ENCODE measurements around the gene SPATA3.

The SPATA3 gene

DNA sequence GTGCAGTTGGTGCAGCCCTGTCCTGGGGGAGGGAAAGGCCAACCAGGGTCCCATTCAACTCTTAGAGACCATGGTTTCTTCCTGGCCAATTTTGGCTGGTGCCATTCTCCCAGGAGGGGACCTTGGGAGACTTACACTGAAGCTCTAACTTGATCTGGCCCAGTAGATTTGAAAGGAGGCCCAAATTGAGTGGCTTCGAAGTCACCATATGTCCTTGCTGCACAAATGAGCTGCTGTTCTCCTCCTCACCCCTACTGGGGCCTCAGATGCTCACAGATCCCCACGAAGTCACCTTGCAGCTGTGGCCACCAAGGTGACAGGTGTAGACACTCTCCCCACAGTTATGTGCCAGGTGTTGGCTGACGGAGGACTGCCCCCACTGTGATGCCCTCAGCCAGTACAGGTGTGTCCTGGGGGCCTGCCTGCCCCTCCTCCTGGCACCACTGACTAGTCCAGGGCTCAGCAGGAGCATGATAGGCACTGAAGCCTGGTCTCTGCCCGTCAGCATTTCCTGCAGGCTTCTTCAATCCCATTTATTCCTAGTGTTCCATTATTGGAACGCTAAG lies 36.7 kb downstream of the SPATA3 start:
- no peak for DNase-seq

DNA sequence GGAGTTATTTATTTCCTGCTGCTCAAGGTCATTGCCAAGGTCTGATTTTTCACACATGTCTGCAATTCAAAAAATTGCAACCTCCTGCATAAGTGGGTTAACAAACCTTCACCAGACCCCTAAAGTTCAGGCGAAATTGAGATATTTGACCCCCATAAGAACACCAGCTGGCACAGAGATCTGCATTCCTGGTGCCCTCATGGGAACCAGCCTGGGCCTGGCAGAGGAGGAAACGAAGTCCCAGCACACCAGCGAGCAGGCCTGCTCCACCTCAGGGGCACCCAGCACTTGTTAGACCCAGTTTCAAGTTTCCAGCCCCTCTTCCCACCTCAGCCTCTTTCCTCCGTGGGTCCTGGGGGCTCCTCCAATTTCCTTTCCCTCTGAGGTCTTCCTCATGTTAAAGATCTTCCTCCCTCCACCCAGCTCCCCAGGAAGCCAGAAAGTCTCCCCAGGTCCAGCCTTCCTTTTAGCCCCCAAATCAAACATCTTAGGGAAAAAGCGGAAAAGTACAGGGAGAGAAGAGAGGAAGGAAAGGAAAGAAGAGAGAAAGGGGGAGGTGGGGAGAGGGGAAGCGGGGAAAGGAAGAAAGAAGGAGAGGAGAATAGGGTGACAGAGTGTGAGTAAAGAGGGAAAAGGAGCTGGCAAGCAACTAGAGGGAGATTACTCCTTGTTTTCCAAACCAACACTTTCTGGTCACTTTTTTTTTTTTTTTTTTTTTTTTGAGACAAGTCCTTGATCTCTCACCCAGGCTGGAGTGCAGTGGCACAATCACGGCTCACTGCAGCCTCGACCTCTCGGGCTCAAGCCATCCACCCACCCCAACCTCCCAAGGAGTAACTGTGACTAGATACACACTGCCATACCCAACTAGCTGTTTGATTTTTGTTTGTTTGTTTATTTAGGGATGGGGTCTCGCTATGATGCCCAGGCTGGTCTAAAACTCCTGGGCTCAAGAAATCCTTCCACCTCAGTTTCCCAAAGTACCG lies 37.5 kb downstream of the SPATA3 start:
- no peak for DNase-seq

DNA sequence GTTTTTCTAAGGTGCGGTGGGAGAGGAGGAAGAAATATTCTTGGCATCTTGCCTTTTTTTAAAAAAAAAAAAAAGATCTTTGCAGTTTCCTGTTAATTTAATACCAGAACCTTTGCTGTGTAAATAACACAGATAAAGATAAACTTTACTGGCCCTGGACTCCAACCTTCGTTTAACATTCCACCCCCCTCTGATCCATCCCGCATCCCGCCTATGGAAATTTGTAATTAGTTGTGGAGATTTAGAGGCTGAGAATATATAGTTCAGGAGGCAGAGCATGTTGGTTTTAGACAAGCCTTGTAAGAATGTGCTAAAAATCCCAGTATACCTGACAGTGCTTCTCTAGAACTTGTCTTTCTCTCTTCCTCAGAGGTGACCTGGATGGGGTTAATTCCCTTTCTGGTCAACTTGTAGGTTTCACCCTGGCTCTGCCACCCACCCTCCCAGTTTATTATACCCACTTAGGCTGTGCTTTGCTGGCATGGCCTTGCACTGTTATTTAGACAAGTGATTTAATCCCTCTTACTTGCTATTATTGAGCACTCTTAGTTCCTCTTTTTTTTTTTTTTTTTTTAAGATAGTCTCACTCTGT lies 38.5 kb downstream of the SPATA3 start:
- DNase-seq = no peak

DNA sequence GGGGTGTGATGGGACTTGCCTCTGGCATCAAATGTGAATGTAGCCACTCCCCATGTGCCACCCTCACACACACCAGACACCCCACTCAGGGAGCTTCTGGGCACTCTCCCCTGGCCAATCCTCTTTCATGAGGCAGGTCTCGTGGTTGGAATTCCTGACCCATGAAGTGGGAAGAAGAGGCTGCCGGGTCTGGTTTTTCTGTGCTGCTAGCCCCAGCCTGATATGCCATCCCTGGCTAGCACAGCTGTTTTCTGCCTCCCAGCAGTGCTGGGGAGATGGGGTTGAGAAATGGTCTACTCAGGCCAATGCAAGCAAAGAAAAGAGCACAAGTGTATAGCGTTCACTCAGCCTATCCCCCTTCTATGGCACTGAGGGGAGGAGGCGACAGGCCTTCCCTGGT lies 40.2 kb downstream of the SPATA3 start:
- no peak for DNase-seq

DNA sequence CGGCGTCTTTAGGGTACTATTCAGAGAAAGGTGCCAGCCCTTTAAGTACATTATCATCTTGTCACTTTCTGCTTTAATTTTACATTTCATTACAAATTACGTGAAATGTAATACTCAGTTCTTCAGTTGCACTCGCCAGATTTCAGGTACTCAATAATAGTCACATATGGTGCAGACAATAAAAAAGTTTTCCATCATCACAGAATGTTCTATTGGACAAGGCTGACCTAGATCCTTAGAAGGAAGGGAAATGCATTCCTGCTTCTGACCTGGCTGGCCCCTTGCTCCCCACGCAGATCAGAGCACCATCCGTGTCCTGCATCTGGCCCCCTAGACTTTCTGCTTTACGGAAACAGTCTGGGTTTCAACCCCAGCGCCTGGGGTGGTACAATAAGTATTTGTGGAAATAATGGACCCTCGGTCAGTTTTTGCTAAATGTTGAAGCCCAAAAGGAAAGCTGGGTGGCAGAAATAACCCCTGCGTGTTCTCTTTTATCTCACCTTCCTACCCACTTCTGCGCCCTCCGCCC lies 40.7 kb downstream of the SPATA3 start:
- DNase-seq = no peak

DNA sequence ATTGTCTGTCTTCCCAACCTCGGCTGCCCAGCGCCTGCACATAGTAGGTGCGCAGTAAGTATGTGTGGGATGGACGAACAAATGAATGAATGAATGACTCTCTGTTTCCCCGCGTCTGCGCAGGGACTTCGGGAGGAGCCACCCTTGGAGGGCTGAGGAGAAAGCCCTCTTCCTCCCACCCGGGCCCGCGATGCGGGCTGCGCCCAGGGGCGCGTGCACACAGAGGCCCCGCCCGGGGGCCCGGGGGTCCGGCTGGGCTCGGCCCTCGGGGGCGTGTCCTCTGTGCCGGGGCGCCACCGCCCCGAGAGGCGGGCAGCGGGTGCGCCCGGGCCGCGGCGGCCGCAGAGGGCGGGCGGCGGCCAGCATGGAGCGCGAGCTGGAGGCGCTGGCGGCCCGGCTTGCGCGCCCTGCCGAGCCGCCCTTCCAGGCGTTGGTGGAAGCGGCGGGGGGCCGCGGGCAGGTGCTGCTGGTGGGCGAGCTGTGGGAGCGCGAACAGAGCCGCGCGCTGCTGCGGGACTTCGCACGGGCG lies 41.3 kb downstream of the SPATA3 start, which contains the start of gene C2orf72:
Gene C2orf72 (plus strand): TSS at position 322 of the 529 bp plus-strand sequence. CDS start 43 bp downstream, at position 365.
- DNase-seq = peak; percentile 70

DNA sequence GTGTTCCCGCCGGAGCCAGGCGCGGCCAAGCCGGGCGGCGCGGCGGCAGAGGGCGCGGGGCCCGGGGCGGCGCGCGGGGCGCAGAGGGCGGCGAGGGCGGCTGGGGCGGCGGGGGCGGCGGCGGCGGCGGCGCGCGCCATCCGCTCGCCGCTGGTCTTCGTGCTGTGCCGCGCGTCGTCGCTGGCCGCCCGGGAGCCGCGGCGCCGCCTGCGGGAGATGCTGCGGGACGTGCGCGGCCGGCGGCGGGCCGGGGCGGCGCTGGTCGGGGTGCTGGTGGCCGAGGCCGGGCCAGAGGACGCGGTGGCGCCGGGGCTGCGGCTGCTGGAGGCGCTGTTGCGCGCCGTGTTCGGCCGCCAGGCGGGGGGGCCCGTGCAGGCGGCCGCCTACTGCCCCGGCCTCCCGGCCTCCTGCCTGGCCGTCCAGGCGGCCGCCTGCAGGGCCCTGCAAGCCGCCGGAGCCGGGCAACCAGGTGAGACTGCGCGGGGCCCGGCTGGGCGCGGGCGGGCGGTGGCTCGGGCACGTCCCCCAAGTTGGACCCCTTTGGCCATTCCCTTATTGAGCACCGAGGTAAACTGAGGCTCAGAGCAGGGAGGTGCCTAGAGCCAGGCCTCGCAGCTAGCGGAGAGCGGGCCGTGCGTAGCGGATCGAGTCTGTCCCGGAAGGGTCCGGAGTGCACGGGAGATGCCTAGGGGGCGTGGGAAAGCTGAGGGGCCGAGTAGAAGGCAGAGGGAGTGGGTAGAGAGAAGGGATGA lies 42.0 kb downstream of the SPATA3 start:
- peak; percentile 32 for DNase-seq

DNA sequence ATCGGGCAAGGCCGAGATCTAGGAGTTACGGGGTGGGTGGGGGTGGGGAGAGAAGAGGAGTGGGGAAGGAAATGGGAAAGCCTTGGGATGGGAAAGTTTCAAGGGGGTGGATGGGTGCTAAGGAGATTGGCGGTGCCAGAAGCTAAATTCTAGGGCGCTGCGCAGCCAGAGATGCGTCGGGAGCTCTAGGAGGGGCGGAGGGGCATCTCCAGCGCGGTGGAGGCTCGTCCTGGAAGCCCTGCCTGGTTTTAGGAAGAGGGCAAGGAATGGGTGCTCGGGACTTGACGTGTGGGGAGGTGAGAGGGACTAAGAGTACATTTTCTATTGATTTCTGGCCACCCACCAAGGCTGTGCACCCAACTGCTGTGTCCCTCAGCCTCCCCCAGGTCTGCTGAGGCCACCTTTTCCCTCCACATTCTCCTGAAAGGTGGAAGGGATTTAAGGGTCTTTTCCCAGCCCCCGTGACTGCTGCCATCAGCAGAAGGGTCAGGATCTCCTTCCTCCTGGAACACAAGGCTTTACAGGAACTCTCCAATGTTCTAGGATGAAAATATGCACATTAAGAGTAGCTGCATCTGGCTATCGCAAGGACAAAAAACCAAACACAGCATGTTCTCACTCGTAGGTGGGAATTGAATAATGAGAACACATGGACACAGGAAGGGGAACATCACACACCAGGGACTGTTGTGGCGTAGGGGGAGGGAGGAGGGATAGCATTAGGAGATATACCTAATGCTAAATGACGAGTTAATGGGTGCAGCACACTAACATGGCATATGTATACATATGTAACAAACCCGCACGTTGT lies 42.8 kb downstream of the SPATA3 start:
- no peak for DNase-seq

DNA sequence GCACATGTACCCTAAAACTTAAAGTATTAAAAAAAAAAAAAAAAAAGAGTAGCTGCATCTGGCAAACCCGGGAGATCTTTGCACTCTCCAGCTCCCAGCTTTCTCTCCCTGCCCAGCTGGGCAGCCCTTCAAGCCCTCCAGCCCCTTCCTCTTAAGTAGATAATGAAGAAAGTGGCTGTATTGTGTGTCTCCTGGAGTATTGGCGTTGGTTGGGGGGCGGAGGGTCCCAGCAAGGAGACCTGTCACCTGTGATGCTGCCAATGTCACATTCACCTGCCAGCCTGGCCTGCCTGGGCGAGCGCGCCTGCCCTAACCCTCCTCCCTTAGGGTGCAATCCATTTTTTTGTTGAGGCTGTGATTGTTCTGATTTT lies 43.4 kb downstream of the SPATA3 start:
- DNase-seq = no peak

DNA sequence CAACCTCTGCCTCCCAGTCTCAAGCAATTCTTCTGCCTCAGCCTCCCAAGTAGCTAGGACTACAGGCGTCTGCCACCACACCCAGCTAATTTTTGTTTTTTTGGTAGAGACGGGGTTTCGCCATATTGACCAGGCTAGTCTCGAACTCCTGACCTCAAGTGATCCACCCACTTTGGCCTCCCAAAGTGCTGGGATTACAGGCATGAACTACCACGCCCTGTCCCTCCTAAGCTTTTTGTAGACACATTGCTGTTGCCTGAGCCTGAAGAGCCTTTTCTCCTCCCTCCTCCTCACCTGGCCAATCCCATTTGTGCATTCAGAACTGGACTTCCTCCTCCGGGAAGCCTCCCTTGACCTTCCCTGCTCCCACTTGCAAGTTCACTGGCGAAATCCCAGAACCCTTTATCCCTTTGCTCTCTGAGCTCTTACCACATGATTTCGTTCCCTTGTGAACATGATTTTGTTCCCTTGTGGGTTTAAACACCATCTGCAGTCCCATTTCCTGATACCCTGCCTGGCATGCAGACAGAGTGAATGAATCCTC lies 44.0 kb downstream of the SPATA3 start:
- no peak for DNase-seq

DNA sequence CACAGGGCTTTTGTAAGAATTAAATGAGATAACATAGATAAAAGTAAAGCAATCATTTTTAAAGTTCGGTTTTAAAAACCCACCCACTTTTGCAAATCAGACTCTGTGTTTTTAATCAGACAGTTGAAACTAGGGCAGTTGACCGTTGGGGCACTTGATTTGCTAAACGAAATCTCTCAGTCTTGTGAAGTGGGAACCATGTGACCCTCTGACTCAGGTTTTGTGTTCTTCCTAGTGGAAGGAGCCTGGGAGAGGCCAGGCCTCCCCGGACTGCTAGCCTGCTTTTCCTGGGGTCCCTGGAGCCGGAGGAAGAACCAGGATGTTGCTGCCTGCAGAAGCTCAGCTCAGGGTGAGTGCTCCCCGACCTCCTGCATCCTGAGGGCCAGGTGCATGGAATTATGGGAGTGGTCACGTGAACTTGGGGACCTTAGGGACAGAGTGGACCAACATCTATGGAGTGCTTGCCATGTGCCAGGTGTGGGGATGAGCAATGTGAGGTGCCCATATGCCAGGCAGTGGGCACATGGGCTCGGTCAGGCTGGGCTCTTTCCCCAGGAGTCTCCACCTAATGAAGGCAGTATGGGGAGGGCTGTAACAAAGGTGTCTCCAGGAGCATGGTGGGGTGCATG lies 45.3 kb downstream of the SPATA3 start:
- DNase-seq = no peak

DNA sequence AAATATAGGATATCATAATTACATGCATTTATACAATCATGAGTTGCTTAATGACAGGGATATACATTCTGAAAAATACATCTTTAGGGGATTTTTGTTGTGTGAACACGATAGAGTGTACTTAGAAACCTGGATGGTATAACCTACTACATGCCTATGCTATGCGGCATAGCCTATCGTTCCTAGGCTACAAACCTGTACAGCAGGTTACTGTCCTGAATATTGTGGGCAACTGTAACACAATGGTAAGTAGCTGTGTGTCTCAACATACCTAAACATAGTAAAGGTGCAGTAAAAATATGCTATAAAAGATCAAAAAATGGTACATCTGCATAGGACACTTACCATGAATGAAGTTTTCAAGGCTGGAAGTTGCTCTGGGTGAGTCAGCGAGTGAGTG lies 47.9 kb downstream of the SPATA3 start:
- DNase-seq = no peak

DNA sequence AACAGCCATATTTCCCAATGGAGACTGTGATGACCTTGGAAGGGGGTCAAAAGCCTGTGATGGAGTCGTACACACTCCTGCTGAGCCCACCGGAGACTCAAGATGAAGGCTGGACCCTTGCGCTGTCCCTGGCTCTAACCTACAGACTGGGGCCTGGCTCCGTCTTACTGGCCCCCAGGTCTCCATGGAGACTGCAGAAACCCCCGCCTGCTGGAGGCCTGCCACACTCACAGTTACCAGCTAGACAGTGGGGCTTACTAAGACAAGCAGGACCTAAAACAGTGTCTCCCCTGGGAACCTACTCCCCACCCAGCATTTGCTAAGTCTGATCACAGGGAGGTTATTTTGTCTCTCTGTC lies 51.0 kb downstream of the SPATA3 start:
- DNase-seq = no peak

DNA sequence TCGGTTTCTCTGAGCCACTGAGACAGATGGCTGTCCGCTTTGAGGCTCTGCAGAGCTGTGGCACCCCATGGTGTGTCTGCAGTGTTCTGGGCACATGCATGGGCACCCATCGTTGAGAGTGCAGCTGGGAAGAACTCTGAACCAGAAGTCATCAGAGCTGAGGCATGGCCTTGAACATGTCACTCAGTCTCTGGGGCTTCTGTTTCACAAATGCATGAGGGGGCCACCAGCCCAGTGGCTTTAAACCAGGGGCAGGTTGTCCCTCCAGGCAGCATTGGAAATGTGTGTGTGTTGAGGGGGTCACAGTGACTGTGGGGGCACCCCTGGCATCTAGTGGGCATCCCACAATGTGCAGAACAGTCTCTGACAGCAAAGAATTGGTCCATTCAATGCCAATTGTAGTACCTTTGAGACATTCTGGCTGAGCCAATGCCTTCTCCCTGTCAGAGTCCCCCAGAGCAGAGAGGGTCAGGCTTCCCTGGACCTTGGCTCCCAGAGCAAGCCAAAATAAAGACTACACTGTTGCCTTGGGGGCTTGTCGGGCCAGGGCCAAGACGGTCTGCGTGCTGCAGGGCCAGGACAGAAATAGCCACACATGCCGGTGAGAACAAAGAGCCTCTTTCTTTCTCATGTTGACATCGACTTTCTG lies 51.5 kb downstream of the SPATA3 start:
- DNase-seq = no peak

DNA sequence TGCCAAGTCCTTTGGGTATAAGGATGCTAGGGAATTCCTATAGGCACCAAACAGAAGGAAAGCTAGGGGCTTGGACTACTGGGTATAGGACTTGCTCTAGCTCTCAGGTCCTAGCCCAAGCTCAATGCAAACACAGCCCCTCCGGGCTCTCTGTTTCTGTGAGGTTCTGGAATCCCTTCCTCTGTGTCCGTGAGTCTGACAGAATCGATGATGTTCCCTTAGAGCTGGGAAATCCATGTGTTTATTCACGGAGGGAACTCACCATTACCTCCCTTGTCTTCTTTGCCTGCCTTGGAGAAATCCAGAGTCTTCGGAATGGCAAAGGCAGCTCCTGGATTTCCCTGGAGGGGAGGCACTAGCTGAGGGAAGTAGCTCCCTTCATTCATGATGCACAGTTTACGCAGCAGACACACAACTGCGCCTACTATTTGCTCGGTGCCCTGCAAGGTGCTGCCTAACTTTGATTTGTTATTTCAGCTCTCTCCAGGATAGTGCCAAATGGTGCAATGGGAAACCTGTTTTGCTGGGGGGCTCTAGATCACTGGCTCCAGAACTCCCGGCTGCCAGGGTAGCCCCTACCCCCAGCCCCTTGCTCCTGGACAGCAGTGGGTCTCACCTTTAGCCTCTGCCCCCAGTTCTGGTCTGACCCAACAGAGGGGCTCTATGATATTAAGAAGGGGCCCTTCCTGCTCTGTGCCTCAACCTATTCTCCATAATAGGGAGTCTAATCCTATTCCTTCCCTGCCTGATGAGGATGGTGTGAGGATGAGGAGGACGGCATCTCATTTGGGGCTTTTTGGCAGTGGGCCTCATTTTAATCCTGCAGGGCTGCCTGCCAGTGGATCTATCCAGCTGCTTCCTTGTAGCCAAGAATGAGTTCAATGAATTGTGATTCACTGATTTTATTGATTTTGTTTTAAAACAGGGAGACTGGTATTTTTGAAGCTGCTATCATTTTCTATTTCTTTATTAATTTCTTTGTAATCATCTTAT lies 52.3 kb downstream of the SPATA3 start:
- no peak for DNase-seq

DNA sequence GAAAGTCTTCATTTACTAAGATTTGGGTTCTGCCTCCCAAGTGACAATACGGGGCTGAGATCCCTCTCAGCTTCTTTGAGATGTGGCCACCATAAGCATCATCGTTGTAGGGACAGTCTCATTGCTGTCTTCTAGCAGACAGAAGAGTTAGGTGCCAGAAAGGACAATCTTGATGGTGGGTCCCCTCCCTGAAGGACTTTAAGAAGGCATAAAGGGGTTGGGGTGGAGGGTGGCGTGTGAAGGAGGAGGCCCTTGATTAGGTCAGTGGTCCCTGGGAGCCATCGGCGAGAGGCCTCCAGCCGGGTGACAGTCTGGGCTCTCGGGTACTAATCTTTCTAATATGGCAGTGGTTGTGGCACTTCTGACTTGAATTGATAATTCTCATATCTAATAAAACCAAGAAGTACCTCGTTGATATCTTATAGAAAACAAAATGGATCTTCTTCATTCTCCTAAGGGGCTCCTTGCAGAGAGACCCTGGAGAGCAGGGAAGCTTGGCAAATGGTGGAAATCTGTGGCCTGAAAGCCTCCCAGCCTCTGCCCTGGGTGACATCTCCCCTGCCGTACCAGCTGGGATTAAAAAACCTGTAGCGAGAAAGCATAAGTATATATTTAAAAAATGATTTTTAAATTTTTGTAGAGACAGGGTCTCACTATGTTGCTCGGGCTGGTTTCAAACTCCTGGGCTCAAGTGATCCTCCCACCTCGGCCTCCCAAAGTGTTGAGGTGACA lies 53.5 kb downstream of the SPATA3 start:
- no peak for DNase-seq

DNA sequence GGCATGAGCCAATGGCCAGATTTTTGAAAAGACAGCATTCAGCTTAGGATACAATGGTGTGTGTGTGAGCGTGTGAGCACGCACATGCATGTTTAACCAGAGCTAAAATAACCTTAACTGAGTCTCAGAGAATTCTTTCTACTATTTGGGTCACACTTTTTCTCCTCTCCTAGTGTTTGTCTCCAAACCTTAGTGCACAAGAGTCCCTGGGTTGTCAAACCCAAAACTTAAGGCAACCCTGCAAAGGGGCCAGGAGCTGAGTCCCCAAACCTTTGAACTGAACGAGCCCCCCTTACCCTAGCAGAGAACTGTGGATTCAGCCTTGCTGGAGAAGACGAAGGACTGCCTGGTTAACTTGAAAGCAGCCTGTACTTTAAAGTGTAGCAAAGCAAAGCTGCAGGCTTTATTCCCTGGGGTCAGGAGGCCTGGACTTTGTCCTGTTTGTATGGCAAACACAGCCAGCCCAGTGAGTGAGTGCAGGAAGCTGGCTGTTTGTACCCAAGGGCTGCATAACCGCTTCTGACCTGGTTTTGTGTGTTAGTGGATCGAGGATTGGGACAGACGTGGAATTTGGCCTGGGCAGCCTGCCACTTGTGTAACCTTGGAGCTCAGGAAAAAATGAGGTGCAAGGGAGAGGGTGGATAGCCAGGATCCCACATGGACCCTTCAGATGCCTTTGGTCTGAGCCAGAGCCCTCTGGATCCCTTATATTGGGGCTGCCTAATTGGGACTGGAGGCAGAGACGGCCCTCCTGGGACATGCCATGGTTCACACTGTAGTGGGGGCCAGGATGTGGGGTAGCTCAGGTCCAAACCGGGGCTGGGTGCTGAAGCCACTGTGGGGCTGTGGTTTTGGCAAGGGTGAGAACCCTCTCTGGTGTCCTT lies 54.3 kb downstream of the SPATA3 start:
- no peak for DNase-seq
